HPDE6-E6E7 (cell line): ENCODE results near the gene COX10.
"Not testable (repeated sequence)": the region's sequence is repeated elsewhere in the genome, so short reads cannot be mapped to it uniquely, and the experiment has no call there.

Experiments used
- DNase-seq: peaks from one replicate; pipeline ENCODE4 v3.0.0; 2011; ENCODE audit warnings: missing footprints; ENCODE audit errors: extremely low spot score

COX10 gene

GRCh38 chr17:14179951-14180350 is 110.6 kb downstream of the COX10 start:
- DNase-seq, result not testable (repeated sequence)

DNA sequence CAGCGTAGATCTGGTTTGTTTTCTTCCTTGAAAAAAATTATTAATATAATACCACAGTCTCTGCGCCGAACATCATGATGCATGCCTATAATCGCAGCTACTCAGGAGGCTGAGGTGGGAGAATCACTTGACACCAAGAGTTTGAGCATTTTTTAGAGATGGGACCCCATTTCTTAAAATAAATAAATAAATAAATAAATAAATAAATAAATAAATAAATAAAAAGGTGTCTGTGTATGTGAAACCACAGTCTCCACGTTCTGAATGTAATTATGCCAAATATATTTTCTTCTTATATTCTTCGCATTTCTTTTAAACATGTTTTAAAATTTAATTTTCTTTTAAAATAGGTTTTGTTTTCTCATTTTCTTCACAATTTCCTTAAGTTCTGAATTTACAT is 112.8 kb downstream of the COX10 start:
- not testable (repeated sequence) for DNase-seq

DNA sequence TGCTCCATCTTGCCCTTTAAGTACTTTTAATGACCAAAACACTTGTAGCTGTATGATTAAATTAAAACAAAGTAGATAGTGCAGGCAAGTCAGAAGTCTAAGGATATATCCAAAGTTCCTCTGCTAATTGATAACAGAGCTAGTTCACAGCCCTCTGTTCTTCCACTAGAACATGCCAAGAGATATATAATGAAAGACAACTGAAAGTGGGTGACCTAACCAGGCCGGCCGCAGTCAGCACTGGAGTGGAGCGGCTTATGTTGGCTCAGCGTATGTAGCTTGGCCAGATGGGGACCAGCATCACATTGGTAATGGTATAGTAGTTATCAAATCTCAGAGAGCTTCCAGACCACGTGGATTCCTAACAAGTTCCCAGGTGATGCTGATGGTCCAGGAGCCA is 115.2 kb downstream of the COX10 start:
- not testable (repeated sequence) for DNase-seq

GRCh38 chr17:14186443-14186842 is 117.1 kb downstream of the COX10 start:
- DNase-seq, result not testable (repeated sequence)

DNA sequence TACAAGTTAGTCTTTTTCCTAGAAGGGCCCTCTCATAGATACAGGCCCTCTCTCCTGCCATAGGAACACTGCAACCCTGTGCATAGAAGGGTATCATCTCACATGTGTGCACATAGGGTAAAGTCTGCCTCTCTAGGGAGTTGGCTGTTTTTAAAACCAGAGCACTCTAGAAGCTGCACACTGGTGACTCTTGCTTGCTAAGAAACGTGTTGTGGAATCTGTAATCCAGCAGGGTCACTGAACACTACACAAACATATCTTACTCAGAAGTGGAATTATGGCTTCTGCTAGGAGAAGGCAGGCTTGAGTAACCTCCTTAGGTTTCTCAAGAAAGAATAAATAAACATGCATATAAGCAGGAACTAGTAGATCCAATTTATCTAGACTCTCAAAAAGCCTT is 121.5 kb downstream of the COX10 start:
- DNase-seq, result not testable (repeated sequence)

DNA sequence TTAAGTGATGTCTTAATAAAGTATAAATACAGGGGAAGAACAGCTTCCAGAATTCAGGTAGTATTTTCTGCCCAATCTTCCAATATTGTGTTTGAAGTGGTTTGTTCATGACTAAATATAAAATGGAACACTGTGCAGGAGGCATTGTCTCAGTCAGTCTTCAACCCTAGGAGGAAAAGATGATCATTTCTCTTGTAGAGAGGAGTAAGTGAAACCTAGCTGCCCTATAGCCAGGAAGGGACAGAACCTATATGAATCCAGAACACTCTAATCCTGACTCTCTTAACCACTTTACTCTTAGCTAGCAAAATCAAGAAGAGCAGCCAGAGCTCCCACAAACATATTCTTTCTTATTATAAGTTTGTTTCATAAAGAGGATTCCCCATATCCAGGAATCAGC is 122.2 kb downstream of the COX10 start:
- DNase-seq, result not testable (repeated sequence)

- not testable (repeated sequence) for DNase-seq
Observed at GRCh38 chr17:14192039-14192438, 122.7 kb downstream of the COX10 start.

GRCh38 chr17:14192636-14193344 is 123.5 kb downstream of the COX10 start:
- not testable (repeated sequence) for DNase-seq

GRCh38 chr17:14196377-14196997 is 127.2 kb downstream of the COX10 start:
- DNase-seq, result no peak

GRCh38 chr17:14197057-14197456 is 127.8 kb downstream of the COX10 start:
- DNase-seq, result no peak

- no peak for DNase-seq
Observed at GRCh38 chr17:14197586-14197985, 128.3 kb downstream of the COX10 start.

GRCh38 chr17:14198013-14198412 is 128.7 kb downstream of the COX10 start:
- DNase-seq, result no peak

GRCh38 chr17:14198575-14198974 is 129.3 kb downstream of the COX10 start:
- no peak for DNase-seq

DNA sequence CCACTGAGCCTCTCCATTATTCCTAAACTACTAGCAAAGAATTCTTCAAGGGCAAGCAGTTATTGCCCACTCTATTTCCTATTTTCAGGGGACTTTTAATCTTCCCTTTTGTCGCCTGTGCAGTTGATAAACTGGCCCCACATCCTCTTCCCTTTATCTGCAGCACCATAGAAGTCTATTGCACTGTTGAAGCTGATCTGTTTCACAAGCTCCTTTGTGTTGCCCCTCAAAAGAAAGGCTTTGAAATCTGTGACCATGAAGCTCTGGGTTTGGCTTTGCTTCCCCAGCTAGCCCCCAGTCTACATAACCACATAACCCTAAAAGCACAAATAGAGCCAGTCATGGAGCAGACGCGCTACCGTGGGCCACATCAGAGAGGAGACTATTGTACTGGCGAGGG is 130.3 kb downstream of the COX10 start:
- DNase-seq, result no peak

GRCh38 chr17:14200354-14200753 is 131.1 kb downstream of the COX10 start:
- no peak for DNase-seq

- no peak for DNase-seq
Observed at GRCh38 chr17:14201021-14201987, 132.0 kb downstream of the COX10 start.

DNA sequence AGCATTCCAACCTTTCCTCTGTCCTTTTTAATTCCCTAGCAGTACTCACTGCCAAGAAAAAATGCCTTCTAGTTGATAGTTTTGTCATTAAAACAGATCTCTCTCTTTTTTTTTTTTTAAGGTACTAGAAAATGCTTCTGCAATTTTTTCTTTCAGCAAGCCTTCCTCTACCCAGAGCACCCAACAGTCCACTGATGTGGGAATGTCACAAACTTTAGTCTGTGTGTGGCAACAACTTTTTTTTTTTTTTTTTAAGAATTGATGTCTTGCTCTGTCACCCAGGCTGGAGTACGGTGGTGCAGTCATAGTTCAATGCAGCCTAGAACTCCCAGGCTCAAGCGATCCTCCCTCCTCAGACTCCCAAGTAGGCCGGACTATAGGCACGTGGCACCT is 132.7 kb downstream of the COX10 start:
- no peak for DNase-seq

DNA sequence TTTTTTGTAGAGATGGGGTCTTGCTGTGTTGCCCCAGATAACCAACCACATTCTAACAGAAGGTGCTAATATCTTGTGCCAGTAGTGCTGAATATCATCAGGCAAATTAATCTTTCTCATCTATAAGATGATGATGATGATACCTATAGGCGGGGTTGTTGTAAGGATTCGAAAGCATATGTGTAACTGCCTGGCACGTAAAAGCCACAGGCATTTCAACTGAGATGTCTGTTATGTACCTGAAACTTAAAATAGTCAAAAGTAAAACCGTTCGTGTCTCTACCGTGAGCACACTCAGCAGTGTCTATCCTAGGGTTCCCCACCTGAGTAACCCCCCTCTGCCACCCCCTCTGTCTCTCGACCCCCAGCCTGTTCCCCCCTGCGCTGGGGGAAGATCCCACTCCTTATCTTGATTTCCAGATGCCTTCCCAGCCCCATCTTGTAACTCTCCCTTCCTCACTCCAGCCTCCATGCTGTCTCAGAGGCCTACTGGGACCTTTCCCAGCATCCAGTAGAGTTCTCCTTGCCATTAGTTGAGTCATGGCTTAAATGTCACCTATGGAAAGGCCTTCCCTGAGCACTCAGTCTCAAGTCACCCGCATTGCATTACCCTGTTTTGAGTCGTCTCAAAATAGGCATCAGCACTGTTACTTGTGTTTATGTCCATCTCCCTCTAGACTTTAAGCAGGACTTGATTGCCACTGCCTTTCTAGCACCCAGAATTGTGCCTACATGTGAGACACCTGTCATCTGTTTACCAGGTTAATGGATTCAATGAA is 133.3 kb downstream of the COX10 start:
- no peak for DNase-seq

GRCh38 chr17:14203388-14203787 is 134.1 kb downstream of the COX10 start:
- DNase-seq, result no peak

- DNase-seq, result no peak
Observed at GRCh38 chr17:14204084-14204483, 134.8 kb downstream of the COX10 start.

- no peak for DNase-seq
Observed at GRCh38 chr17:14204546-14204945, 135.2 kb downstream of the COX10 start.

- DNase-seq, result no peak
Observed at GRCh38 chr17:14205380-14205779, 136.1 kb downstream of the COX10 start.
